Kidney epithelial cell (primary cell): ENCODE measurements around the gene ASB13. TPM values are rescaled to one million over a fixed set of nuclear protein-coding genes. Genes with fewer than 3 reads are reported as not detected.

Experiments used
- DNase-seq: peaks from one replicate; pipeline ENCODE4 v3.0.0-alpha.2; 2010; ENCODE audit warnings: low read depth
- H3K27me3 ChIP-seq: 2 replicates; pipeline ENCODE4 v1.6.0; 2011; ENCODE audit warnings: low read length; ENCODE audit not compliant: control insufficient read depth, insufficient read depth
- H3K36me3 ChIP-seq: 2 replicates; pipeline ENCODE4 v1.5.1; 2011; ENCODE audit warnings: low read length; ENCODE audit not compliant: control insufficient read depth, insufficient read depth
- H3K4me3 ChIP-seq: 2 replicates; pipeline ENCODE4 v1.5.1; 2011; ENCODE audit warnings: low read depth, mild to moderate bottlenecking, control low read depth, low read length
- total RNA-seq: library from RNA; depleted of rRNA; stranded (reverse); fragments of >200 nt; gene quantifications from 2 replicates; pipeline ENCODE4 v1.2.3, GENCODE V29; 2015
- TF ChIP-seq, protein P1 (sequence below): IDR thresholded peaks from 2 replicates; pipeline ENCODE4 v1.5.1; 2011; ENCODE audit warnings: mild to moderate bottlenecking, moderate library complexity, low read length, control low read depth, inconsistent platforms; ENCODE audit not compliant: insufficient read depth, poor library complexity, severe bottlenecking

ASB13 gene
- total RNA-seq, 1 donor from 2014 or later = 17.3 TPM

DNA sequence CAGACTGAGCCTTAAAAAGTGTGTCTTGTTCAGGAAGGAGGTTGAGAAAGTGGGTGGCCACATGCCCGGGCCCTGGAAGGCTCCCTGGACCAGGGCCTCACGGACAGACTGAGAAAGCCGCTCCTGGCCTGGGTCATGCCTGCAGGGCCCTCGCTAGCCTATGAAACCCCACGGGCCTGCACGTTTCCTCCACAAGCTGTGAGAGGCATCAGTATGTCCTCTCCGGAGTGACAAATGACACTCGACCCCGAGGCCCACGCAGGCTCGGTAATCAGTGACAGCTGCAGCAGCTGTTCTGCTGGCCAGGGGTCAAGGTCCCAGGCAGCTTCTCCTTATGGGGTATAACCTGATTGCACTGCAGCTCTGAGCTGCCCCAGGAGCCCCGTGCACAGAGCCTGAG, 47.6 kb downstream of the ASB13 start:
- Histone ChIP-seq H3K4me3 (no peak overlapping the region), H3K27me3 (no peaks in the 10 kb centered on the region), H3K36me3 (no peaks in the 10 kb centered on the region)
- TF ChIP-seq, protein P1, sequence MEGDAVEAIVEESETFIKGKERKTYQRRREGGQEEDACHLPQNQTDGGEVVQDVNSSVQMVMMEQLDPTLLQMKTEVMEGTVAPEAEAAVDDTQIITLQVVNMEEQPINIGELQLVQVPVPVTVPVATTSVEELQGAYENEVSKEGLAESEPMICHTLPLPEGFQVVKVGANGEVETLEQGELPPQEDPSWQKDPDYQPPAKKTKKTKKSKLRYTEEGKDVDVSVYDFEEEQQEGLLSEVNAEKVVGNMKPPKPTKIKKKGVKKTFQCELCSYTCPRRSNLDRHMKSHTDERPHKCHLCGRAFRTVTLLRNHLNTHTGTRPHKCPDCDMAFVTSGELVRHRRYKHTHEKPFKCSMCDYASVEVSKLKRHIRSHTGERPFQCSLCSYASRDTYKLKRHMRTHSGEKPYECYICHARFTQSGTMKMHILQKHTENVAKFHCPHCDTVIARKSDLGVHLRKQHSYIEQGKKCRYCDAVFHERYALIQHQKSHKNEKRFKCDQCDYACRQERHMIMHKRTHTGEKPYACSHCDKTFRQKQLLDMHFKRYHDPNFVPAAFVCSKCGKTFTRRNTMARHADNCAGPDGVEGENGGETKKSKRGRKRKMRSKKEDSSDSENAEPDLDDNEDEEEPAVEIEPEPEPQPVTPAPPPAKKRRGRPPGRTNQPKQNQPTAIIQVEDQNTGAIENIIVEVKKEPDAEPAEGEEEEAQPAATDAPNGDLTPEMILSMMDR = no peak
- no peak for DNase-seq

DNA sequence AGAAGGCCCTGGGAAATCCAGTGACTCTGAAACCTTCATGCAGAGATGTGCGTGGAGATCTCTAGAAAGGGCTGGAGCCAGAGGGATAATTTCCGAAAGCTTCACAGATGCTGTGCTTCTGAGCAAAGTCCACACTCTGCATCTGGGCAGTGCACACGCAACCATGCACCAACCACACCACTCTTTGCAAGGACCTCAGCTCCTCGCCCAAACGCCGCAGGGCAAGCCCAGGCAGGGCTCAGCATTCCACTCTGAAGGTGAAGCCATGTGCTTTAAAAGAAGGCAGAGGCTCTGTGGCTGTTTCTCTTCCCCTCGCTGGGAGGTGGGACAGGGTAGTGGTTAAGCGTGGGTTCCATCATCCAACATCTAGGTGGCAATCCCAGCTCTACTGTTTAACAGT, 48.4 kb downstream of the ASB13 start:
- no peaks in the 10 kb centered on the region for H3K27me3 ChIP-seq
- no peak overlapping the region for H3K4me3 ChIP-seq
- TF ChIP-seq, protein P1 = no peak
- DNase-seq = no peak
- H3K36me3 ChIP-seq = no peaks in the 10 kb centered on the region

DNA sequence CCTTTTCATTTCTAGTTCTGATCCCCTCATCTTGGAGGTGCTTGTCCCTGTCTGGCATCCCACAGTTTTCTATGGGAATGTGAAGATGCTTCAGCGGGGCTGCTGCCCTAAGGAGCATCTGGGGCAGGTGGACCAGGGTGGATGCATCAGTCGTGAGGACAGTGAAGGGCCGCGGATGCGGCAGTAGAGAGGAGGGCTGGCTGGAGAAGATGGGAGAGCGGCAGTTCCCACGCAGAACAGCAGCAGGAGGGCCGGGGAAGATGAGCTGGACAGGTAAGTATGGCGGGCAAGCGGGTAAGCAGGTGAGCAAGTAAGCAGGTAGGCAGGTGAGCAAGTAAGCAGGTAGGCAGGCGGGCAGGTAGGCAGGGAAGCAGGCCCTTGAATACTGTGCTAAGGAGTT, 48.9 kb downstream of the ASB13 start:
- H3K36me3 ChIP-seq = no peaks in the 10 kb centered on the region
- H3K27me3 ChIP-seq = no peaks in the 10 kb centered on the region
- no peak for DNase-seq
- H3K4me3 ChIP-seq = no peak overlapping the region
- TF ChIP-seq, protein P1 = no peak

DNA sequence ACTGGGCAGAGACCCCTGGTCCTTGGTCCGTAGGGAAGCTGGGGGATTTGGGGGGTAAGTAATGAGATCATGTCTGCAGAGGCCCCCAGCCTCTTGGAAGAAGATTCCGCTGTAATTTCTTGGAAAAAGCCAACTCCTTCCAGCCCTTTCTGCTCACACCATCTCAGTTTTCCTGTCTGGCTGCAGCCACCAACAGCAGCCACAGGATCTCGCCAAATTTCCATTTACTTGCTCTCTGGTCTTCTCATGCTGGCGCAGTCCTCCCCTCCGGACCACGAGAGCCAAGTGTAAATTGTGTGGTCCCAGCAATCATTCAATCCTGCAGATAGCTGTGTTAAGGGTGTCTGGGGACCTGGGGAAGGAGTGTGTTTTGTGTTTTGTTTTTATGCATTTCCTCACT, 49.6 kb downstream of the ASB13 start:
- Histone ChIP-seq H3K4me3 (no peak overlapping the region), H3K27me3 (no peaks in the 10 kb centered on the region), H3K36me3 (no peaks in the 10 kb centered on the region)
- TF ChIP-seq, protein P1 = no peak
- no peak for DNase-seq

DNA sequence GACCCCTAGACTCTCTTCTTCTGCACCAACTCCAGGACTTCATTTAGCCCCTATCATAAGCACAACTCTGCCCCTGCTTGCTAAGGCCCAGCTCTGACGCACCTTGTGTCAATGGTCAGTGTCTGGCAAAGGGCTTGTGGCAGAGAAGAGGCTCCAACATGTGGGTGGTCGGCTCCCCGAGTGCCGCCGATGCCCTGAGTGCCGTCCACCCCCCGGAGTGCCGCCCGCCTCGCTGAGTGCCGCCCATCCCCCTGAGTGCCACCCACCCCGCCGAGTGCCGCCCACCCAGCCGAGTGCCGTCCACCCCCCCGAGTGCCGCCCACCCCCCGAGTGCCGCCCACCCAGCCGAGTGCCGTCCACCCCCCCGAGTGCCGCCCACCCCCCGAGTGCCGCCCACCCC, 50.3 kb downstream of the ASB13 start:
- TF ChIP-seq, protein P1 = no peak
- no peaks in the 10 kb centered on the region for H3K36me3 ChIP-seq
- no peak overlapping the region for H3K4me3 ChIP-seq
- no peaks in the 10 kb centered on the region for H3K27me3 ChIP-seq
- no peak for DNase-seq

DNA sequence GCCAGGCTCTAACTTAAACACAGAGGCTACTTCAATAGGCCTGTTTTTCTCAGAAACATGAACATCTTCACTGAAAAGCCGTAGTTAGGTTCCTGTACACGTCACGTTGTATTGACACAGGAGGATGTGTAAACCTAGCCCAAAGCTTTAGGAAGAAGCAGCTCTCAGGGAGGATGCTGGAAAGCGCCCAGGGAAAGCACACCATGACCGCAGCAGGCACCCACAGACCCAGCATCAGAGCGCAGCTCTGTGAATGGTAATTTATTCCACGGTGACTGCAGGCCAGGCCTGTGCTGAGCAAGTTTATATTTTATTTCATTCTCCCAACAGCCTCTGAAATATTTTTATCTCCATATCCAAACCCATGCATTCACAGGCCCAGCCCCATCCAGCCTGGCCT, 51.1 kb downstream of the ASB13 start:
- DNase-seq = no peak
- Histone ChIP-seq H3K27me3 (no peaks in the 10 kb centered on the region), H3K36me3 (no peaks in the 10 kb centered on the region), H3K4me3 (no peak overlapping the region)
- TF ChIP-seq, protein P1 = no peak
